GM19438 (cell line): ENCODE results near the gene LPCAT1.
"Not testable (repeated sequence)": the region's sequence is repeated elsewhere in the genome, so short reads cannot be mapped to it uniquely, and the experiment has no call there.

ENCODE experiments used
- ATAC-seq: cut with Tn5 transposase; IDR thresholded peaks from one replicate; pipeline ENCODE4 v1.9.1; 2021; ENCODE audit warnings: low read depth; ENCODE audit not compliant: unreplicated experiment

Gene LPCAT1

DNA sequence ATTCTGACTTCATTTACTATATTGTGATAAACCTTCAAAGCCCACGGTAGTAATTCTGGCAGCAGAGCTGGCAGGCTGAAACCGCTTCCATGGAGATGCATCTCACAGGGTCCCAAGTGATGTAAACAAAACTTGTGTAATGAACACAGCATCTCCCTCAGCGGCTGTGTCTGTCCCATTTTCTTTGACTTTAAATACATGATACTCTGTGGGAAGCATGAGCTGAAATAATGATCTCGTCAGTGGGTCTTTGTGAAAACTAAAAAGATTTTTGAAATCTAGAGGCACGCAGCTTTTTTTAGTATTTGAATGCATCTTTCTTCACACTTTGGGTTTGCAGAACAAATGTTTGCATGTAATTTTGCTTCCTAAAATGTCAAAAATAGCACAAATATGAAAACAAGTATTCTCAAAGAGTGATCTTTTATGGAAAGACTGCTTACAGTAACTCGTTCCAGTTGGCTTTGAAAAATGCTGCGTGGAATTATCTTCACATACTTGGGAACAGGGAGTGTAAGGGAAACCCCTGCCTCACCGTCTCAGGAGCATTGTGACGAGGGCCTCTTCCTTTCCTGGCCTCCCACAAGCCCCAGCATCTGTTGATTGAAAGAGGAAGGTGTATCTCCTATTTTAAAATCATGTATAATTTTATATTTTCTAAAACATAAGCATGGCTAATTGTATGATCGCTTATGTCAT lies 18.1 kb upstream of the LPCAT1 start:
- ATAC-seq, result no peak

DNA sequence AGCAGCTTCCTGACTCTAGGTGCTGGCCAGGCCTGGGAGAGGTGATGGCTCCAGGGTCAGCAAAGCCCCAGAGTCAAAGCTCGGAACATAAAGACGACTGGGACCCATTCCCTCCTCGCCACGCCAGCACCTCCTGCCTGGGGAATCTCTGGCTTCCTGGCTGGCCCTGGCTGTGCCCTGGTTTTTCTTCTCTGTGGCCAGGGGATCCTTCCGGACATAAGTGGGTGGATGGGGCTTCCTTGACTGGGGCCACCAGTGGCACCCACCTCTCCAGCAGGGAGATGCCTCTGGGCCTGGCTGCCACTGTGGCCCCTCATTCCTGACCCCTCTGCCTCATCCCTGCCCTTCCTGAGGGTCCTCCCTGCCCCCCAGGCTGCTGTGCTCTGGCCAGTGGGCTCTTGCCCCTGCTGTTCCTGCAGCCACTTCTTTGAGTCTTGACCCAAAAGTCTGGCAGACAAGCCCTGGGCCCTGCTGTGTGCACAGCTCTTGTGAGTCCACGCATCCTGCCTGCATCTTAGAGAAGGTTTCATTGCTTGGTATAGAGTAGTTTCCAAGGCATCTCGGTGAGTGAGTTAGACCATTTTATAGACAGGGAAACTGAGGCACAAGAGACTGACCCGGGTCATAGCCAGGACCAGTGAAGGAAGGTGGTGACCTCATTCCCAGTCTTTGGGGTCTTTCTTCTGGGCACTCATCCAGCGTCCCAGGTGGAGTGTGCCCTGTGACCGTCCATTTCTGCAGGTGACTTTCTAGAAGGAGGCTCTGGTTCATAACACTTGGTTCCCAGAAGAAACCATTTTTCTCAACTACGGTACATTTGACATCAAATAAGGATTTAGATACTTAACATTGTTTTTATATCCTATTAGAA lies 17.3 kb upstream of the LPCAT1 start:
- ATAC-seq, result no peak

DNA sequence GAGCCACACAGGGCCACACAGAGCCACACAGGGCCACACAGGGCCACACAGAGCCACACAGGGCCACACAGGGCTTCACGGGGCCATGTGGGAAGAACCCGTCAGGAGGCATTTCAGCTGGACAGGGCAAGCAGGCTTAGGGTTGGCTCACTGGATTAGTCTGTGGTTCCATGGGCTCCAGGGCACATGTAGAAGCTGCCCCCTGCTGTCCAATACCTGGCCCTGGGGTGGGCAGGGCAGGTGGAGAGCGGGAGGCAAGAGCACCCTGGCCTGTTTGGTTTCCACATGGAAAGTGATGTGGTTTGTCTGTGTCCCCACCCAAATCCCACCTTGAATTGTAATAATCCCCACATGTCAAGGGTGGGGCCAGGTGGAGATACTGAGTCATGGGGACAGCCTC lies 16.4 kb upstream of the LPCAT1 start:
- no peak for ATAC-seq

DNA sequence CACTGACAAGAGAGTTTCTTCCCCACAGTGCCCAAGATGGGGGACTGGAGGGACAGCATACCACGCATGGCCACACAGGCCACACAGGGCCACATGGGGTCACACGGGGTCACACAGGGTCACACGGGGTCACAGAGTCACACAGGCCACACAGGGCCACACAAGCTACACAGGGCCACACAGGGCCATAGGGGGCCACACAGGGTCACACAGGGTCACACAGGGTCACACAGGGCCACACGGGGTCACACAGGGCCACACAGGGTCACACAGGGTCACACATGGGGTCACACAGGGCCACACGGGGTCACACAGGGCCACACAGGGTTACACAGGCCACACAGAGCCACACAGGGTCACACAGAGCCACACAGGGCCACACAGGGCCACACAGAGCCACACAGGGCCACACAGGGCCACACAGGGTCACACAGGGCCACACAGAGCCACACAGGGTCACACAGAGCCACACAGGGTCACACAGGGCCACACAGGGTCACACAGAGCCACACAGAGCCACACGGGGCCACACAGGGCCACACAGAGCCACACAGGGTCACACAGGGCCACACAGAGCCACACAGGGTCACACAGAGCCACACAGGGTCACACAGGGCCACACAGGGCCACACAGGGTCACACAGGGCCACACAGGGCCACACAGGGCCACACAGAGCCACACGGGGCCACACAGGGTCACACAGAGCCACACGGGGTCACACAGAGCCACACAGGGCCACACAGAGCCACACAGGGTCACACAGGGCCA lies 15.8 kb upstream of the LPCAT1 start:
- not testable (repeated sequence) for ATAC-seq

DNA sequence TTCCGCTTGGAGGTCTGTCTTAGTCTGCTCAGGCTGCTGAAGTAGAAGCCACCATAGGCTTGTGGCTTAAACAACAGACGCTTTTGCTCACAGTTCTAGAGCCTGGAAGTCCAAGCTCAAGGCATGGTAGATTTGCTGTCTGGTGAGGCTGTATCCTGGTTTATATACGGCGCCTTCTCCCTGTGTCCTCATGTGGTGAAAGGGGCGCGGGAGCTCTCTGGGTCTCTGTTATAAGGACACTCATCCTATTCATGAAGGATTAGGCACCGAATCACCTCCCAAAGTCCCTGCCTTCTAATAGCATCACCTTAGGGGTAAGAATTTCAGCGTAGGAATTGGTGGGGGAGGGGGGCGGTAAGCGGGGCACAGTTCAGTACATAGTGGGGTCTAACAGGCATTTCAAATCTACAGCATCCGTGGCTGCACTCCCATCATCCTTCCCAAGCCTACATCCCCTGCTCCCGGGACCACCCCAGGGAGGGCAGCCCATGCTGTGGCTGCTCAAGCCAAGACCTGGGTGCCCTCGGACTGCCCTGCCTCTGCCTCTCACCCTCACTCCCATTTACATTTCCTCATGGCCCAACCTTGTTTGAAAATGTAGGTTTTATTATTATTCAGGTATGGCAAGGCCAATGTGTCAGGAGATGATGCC lies 15.1 kb upstream of the LPCAT1 start:
- no peak for ATAC-seq

DNA sequence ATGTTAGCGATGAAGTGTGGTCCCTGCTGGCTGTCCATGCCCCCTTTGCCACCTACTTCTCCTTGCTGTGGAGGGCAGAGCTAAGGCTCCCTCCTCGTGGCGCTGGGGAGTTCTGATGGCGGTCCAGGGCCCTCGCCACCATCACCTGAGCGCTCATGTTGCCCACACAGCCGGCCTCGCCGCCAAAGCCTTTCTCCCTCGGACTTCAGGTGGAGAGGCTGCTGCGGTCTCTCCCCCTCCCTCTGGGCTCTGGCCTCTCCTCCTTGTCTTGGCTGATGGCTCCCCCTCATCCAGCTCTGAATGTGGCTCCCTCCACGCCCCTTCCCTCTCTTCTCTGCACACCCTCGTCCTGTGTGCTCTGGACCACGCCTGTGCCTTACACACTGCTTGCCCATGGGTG lies 14.5 kb upstream of the LPCAT1 start:
- ATAC-seq, result no peak

DNA sequence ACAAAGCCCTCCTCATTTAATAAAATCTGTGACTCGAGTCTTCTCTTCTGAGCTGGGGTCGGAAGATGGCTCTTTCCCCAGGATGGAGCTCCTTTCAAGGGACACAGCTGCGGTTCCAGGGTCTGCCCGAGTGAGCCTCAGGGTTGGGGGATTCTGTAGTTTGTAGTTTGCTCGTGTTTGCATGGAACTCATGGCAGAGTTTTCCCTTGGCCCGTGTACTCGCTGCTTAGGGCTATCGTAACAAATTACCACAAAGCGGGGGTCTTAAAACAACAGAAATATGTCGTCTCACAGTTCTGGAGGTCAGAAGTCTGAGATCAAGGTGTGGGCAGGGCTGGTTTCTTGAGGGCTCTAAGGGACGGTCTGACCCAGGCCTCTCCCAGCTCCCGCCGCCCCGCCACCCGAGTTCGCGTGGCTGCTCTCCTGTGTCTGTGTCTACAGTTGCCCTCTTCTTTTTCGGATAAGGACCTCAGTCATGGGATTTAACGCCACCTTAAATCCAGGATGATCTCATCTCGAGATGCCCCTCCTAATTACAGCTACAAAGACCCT lies 13.9 kb upstream of the LPCAT1 start:
- no peak for ATAC-seq

DNA sequence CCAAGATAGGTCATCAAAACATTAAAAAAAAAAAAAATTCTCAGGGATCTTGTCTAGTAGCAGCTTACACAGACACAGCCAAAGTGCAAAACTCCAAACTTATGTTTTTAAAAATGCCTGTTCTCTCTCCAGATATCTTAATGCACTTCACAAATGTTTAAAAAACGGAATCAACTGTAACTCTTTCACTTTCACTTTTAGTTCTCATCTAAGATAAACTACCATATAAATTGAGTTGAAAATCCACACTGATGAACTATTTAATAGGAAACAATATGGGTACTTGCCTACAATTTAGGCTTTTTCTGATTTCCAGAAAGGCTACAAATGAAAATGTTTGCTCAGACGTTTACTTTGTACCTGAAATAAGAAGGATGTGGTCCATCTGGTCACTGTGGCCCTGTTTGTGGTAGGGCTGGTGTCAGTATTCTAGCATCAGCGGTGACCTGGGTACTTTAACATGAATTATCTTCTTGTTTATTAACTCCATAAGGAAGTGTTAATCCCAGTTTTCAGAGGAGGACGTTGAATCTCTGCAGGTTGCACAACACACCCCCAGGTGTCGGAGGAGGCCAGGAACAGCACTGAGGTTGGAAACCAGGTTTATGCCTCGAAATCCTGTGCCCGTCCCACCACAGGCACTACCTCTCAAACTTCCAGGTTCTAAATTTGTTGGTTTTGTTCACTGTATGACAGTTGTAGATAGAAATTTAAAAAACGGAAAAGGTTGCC lies 13.3 kb upstream of the LPCAT1 start:
- ATAC-seq, result no peak

DNA sequence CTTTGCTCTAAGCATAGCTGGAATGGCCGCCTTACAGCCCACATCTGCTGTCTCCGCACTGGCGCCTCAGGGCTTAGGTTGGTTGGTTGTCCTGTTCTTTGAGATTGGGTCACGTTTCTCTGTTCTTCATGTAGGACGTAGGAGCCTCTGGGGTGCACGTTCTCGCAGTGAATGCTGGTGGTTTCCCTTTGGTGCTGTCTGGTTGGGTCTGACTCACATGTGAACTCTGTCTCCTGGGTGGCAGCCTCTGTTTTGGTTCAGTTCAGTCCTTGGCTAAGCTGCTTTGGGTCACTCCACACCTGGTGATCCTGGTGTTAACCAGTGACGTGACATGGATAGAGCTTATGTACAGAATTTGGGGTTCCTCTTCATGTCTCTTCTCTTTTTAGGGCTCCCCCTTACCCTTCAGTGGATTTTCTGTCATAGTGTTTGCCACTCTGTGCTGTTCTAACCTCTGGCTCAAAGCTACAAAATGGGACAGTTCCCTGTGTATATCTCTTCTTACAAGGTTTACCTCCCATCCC lies 12.6 kb upstream of the LPCAT1 start:
- ATAC-seq, result peak; percentile 91

DNA sequence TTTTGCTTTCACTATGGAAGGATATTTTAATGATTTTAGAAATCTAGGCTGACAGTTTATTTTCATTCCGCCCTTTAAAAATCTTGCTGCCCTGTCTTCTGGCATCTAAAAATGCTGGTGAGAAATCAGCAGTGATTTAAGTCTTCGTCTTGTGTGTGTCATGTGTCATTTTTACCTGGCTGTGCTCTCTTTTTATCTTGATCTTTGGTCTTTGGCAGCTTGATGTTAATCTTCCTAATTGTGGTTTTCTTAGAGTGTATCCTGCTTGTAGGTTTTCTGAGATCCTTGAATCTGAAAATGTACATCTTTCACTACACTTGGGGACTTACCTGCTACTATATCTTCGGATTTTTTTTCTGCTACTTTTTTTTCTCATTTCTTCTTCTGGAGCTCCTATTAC lies 11.9 kb upstream of the LPCAT1 start:
- no peak for ATAC-seq

DNA sequence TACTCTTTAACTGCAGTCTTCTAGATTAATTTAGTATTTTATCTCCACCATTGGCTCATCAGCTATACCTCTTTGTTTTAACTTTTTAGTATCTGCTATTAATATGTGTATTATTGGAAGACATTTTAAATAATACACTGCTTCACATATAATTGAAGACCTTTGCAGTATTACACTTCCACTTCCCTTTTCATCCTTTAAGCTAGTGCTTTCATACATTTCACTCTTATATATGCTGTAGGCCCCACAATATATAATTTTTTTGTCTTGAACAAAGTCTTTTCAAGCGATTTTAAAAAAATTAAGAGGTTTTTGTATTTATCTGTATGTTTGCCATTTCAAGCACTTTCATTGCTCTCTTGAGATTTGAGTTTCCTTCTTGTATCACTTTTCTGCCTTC lies 8.6 kb upstream of the LPCAT1 start:
- ATAC-seq, result no peak

DNA sequence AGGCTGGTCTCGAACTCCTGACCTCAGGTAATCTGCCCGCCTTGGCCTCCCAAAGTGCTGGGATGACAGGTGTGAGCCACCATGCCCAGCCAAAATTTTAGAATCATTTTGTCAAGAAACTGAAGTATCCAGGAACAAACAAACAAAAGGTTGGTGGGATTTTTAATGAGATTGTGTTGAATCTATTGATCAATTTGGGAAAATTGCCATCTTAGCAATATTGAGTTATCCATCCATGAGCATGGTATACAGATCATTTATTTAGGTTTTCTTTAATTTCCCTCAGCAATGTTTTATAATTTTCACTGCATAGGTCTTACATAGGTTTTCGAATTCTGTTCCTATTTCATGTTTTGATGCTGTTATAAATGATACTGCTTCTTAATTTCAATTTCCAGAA lies 5.7 kb upstream of the LPCAT1 start:
- ATAC-seq, result no peak

DNA sequence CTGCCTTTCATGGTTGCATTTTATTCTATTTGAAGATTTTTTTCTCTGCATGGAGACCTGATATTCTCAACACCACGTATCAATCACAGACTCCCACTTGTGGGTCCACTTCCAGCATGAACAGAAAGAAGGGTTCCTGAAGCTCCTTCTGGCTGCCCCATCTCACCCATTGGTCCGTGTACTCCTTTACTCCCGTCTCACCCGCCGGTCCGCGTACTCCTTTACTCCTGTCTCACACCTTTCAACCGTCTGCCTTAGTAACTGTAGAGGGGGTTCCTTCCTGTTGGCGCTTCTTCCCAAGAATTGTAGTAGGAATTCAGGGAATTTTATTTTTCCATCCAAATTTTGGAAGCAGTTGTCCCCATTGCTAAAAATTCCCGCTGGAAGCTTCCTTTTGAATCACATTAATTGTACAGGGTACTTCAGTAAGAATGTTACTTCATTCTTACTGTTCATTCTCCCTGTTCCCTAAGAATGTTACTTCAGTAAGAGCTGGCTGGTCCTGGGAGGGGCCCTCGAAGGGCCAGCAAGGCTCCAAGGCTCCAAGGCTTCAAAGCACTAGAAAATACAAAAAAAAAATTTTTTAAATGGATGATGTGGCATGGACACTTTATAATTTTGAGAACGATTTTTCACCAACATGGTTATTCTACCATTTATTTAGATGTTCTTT lies 3.9 kb upstream of the LPCAT1 start:
- ATAC-seq, result no peak

DNA sequence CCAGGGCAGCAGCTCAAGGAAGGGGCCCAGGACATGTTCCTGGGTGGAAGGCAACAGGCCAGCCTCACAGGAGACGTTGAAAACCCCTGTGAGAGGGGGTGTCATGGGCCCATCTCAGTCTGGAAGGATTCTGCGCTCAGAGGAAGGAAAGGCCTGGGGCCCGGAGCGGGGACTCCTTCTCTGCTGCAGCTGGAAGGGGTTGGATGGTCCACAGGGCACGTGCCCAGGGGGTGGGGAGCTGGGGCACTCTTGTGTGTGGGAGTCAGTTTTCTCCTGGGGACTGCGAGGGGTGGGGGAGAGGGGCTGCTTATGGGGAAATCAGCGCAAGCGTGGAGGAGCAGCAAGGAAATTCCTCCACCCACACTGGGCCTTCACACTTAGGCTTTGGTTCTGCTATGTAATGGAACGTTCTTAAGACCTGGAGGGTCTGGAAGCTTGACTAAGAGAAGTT lies 2.9 kb upstream of the LPCAT1 start:
- no peak for ATAC-seq

DNA sequence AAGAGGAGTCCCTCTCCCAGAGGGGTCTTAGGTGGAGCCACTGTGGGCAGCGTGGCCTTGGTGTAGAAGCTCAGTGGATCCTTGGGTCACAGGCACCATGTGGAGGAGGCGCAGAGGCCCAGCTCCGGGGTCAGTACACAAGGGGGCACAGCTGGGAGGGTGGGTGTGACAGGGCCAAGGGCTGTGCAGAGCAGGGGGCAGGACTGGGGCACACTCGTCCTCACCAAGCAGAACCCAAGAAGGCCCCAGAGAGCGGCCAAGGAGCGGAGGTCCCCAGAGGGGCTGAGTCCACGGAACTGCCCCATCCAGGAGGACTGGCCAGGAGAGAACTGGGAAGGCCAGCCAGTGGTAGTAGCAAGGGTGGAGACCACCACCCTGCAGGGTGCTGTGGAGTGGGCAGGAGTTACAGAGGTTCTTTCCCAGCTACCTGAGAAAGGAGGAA lies 2.5 kb upstream of the LPCAT1 start:
- ATAC-seq, result no peak

DNA sequence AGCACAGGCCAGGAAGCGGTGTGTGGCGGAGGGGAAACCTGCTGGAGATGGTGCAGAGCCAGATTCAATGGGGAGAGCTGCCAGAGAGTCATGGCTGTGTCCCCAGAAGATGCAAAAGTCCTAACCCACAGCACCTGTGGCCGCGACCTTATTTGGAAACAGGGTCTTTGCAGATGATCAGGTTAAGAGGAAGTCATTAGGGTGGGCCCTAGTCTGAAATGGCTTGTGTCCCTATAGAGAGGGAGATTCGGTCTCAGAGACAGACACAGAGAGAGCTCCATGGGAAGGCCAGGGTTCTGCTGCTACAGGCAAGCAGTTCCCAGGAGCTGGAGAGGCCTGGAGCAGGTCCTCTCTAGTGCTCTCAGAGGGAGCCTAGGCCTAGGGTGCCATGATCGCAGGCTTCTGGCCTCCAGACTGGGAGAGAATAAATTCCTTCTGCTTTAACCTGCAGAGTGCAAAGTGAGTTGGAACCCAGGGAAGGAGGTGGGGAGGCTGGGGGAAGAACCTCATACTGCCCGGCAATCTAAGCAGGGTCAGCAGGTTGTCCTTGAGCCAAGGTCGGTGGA lies 1.9 kb upstream of the LPCAT1 start:
- no peak for ATAC-seq

DNA sequence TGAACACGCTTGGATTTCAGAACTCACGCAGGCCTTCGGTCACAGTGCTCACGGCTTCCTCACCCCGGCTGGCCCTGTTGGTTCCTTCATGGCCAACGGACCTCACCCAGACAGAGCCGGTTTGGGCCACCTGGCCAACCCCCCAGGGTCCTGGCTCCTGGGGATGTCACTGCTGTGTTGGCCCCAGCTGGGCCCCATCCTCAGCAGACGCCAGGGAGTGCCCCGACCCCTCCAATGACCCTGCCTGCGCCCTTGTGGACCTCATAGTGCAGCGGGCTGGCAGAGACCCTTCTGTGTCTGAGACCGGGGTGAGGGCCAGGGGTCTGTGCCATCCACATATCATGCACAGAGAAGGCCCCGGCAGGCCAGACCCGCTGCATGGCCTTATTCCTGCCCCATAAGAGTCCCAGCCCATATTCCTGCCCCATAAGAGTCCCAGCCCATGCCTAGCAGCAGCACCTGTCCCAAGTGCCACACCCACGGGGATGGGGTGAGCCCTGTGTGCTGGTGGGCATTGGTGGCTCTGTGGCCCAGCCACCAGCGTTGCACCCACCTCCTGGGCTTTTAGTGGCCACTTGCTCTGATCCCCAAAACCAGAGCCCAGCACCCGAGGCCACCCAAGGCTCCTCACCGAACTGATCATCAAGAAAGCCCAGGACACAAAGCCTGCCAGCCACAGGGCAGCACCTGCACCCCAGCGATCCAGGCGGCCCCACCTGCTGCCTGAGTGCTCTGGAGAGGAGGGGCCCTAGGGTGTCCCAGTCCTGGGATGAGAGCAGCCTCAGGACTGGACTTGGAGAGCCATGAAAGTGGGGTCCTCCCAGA lies 1.3 kb upstream of the LPCAT1 start:
- no peak for ATAC-seq

DNA sequence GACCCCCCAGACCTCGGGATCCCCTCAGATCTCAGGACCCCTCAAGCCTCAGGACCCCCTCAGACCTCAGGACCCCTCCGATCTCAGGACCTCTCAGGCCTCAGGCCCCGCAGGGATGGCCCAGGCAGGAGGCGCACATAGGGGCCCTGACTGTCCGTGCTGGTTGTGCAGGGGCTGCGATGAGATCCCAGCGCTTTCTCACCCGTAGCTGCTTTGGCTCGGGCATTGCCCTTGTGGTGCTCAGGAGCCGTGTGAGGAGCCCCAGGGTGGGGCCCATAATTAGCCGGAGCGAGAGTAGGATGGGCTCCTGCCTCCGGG lies 680 bp upstream of the LPCAT1 start:
- no peak for ATAC-seq
